Pancreas (tissue), 10 donors: ENCODE measurements around the gene SEBOX. TPM values are rescaled to one million over a fixed set of nuclear protein-coding genes. Genes with fewer than 3 reads are reported as not detected.

Source experiments
- ATAC-seq, 4 donors: fragments of 200-7000 bp; cut with Tn5 transposase; one replicate each; pipeline versions ENCODE4 v1.8.0 to v1.9.1; 2020; ENCODE audit warnings: mild to moderate bottlenecking in 4 of 4, moderate library complexity in 4 of 4
- DNase-seq, 6 donors: peaks; one replicate each; pipeline ENCODE4 v3.0.0-alpha.2; 2020
- FAIRE-seq: peaks from 2 replicates; lab custom pipeline; 2012; peaks lifted over from hg19 to GRCh38; lab: Jason Lieb, UNC
- H3K27ac ChIP-seq, 4 donors: fragments of 200-600 bp; sonication (generic); 1 replicate in 3 of 4; 2 replicates in 1 of 4; pipeline versions ENCODE4 v1.5.0 to v1.8.0; 2020
- H3K27me3 ChIP-seq, 4 donors: fragments of 200-600 bp; one replicate each; pipeline ENCODE4 v1.8.0; 2021
- H3K36me3 ChIP-seq, 3 donors: fragments of 200-600 bp; sonication (generic) in 1 of 3; one replicate each; pipeline versions ENCODE4 v1.5.0 to v1.8.0; 2020 to 2021
- H3K4me1 ChIP-seq, 3 donors: fragments of 200-600 bp; one replicate each; pipeline ENCODE4 v1.8.0; 2021
- H3K4me3 ChIP-seq, 4 donors: fragments of 200-600 bp; sonication (generic) in 2 of 4; one replicate each; pipeline versions ENCODE4 v1.5.0 to v1.8.0; 2020 to 2021
- H3K9me3 ChIP-seq, 4 donors: fragments of 200-600 bp; one replicate each; pipeline ENCODE4 v1.8.0; 2021
- CTCF ChIP-seq, 4 donors: fragments of 200-600 bp; sonication (generic) in 3 of 4; IDR thresholded peaks; one replicate each; pipeline versions ENCODE4 v1.5.0 to v1.8.0; 2021; ENCODE audit warnings: antibody characterized with exemption in 4 of 4
- WGBS, 2 donors: extraction: QIAGEN DNeasy Blood & Tissue Kit; methylation state at CpG; one replicate each; pipeline ENCODE4 v1.1.7; 2013; 5-methylcytosine and 5-hydroxymethylcytosine counted together
- intact Hi-C, 3 donors: fragments of 100-400 bp; cut with DNase I; formaldehyde crosslinking; loops; one replicate each; pipeline versions ENCODE4 v1.11.1 to v1.14.2; 2022
- polyA plus RNA-seq, 2 donors: library from polyadenylated mRNA; stranded (reverse); fragments of 200-250 nt; gene quantifications; one replicate each; pipeline ENCODE4 v1.2.3, GENCODE V29; 2013
- total RNA-seq, 6 donors: library from RNA; stranded (reverse); fragmentation: NEBNext Ultra II Directional in 4 of 6; extraction: Animal tissue kit (Norgen Biotek cat#: 25700) in 4 of 6; gene quantifications; one replicate each; pipeline versions ENCODE4 v1.2.1 to v1.2.4, GENCODE V29; 2021 to 2023
- donor health status: healthy with polysubstance abuse.
- donor health status: DM: no; HTN: no; CAD: no; lungs with moderate emphysema.
- donor health status: DM: no; HTN: no; CAD: no.
- donor health status: control.
- donor health status: control.
- donor health status: Bipolar disorder and iron deficiency.
- donor health status: DM: yes; HTN: yes; CAD: no.
- donor health status: DM: no; HTN: no; CAD: no.
- donor health status: DM: no; HTN: no; CAD: no.
- donor health status: DM: yes; HTN: yes; CAD: no.

The SEBOX gene
- total and polyA plus RNA-seq, 8 donors: not detected

DNA sequence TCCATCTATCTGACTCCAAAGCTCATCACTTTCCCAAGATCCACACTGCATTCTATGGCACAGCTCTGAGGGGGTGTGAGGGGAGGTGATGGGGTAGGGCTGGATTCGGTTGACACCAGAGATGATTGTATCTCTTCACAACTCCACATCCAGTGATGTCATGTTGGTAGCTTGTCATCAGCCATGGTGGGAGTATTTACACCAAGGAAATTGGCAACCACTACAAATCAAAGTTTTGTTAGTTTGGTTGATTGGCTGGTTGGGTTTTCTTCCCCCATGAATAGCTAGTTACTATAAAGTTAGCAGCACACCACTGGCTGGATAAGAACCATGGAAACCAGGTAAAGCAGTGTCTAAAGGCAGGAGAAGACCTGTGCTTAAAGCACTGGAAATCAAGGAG lies 26.0 kb upstream of the SEBOX start:
- DNase-seq: no peak
- Histone ChIP-seq H3K27me3 (no peaks in the 10 kb centered on the region), H3K9me3 (no peaks in the 10 kb centered on the region), H3K4me3 (no peak overlapping the region), H3K4me1 (peaks cover 0 to 4% (median 0%) of the 10 kb centered on the region in 3 donors), H3K27ac (no peak overlapping the region), H3K36me3 (peaks cover 0 to 60% (median 41%) of the 10 kb centered on the region in 3 donors)
- intact Hi-C loops: no loop called here
- ATAC-seq: no peak
- no peak for TF ChIP-seq CTCF (IDR thresholded peaks at IDR 0.05)
- FAIRE-seq: no peak
- 93 to 98% methylated on average over 1 of the region's 1 CpG for WGBS, 2 donors

- peaks cover 0 to 4% (median 0%) of the 10 kb centered on the region in 3 donors for H3K4me1 ChIP-seq
- H3K27me3 ChIP-seq: no peaks in the 10 kb centered on the region
- FAIRE-seq (no peak), DNase-seq (no peak), ATAC-seq (no peak)
- no peak overlapping the region for H3K27ac ChIP-seq
- H3K36me3 ChIP-seq: peaks cover 0 to 56% (median 37%) of the 10 kb centered on the region in 3 donors
- 95 to 96% methylated on average over 2 of the region's 2 CpGs for WGBS, 2 donors
- H3K4me3 ChIP-seq: no peak overlapping the region
- no peak for TF ChIP-seq CTCF (IDR thresholded peaks at IDR 0.05)
- no peaks in the 10 kb centered on the region for H3K9me3 ChIP-seq
- intact Hi-C loops: no loop called here
Measured at GRCh38 chr17:28390563-28390962, 25.6 kb upstream of the SEBOX start.

- H3K4me1 ChIP-seq: peaks cover 0 to 4% (median 0%) of the 10 kb centered on the region in 3 donors
- intact Hi-C loops: no loop called here
Measured at GRCh38 chr17:28390141-28390540, 25.1 kb upstream of the SEBOX start.

GRCh38 chr17:28388106-28388505 lies 23.1 kb upstream of the SEBOX start:
- Histone ChIP-seq H3K9me3 (no peaks in the 10 kb centered on the region), H3K4me1 (peaks cover 0 to 7% (median 0%) of the 10 kb centered on the region in 3 donors), H3K4me3 (no peak overlapping the region), H3K27me3 (no peaks in the 10 kb centered on the region), H3K36me3 (peaks cover 0 to 45% (median 27%) of the 10 kb centered on the region in 3 donors), H3K27ac (no peak overlapping the region)
- WGBS, 2 donors: 94 to 97% methylated on average over 11 of the region's 11 CpGs
- FAIRE-seq: no peak
- DNase-seq: no peak
- no peak for ATAC-seq
- no peak for TF ChIP-seq CTCF (IDR thresholded peaks at IDR 0.05)
- intact Hi-C loops: no loop called here

More at GRCh38 chr17:28390141-28390540, 25.1 kb upstream of the SEBOX start:
- Histone ChIP-seq H3K9me3 (no peaks in the 10 kb centered on the region), H3K4me3 (no peak overlapping the region), H3K27ac (no peak overlapping the region), H3K36me3 (peaks cover 0 to 52% (median 35%) of the 10 kb centered on the region in 3 donors), H3K27me3 (no peaks in the 10 kb centered on the region)
- TF ChIP-seq CTCF (IDR thresholded peaks at IDR 0.05): no peak
- 92% methylated on average over 1 of the region's 1 CpG for WGBS, 2 donors
- DNase-seq: no peak
- ATAC-seq: no peak
- no peak for FAIRE-seq

- peaks cover 0 to 7% (median 0%) of the 10 kb centered on the region in 3 donors for H3K4me1 ChIP-seq
- no peaks in the 10 kb centered on the region for H3K9me3 ChIP-seq
- H3K4me3 ChIP-seq: no peak overlapping the region
- FAIRE-seq (no peak), ATAC-seq (no peak), DNase-seq (no peak)
- H3K27ac ChIP-seq: no peak overlapping the region
- H3K36me3 ChIP-seq: peaks cover 0 to 33% (median 23%) of the 10 kb centered on the region in 3 donors
- intact Hi-C loops: no loop called here
- TF ChIP-seq CTCF (IDR thresholded peaks at IDR 0.05): no peak
- no peaks in the 10 kb centered on the region for H3K27me3 ChIP-seq
Measured at GRCh38 chr17:28386391-28386790, 21.4 kb upstream of the SEBOX start.
